NCI-H526 (cell line): ENCODE measurements around the gene KANSL1.
"Not testable (repeated sequence)": the region's sequence is repeated elsewhere in the genome, so short reads cannot be mapped to it uniquely, and the experiment has no call there.

Experiments used
- DNase-seq, 2 experiments: peaks; one replicate each; lab custom pipeline; 2025; lab: John Stamatoyannopoulos, UW

Gene KANSL1, protein sequence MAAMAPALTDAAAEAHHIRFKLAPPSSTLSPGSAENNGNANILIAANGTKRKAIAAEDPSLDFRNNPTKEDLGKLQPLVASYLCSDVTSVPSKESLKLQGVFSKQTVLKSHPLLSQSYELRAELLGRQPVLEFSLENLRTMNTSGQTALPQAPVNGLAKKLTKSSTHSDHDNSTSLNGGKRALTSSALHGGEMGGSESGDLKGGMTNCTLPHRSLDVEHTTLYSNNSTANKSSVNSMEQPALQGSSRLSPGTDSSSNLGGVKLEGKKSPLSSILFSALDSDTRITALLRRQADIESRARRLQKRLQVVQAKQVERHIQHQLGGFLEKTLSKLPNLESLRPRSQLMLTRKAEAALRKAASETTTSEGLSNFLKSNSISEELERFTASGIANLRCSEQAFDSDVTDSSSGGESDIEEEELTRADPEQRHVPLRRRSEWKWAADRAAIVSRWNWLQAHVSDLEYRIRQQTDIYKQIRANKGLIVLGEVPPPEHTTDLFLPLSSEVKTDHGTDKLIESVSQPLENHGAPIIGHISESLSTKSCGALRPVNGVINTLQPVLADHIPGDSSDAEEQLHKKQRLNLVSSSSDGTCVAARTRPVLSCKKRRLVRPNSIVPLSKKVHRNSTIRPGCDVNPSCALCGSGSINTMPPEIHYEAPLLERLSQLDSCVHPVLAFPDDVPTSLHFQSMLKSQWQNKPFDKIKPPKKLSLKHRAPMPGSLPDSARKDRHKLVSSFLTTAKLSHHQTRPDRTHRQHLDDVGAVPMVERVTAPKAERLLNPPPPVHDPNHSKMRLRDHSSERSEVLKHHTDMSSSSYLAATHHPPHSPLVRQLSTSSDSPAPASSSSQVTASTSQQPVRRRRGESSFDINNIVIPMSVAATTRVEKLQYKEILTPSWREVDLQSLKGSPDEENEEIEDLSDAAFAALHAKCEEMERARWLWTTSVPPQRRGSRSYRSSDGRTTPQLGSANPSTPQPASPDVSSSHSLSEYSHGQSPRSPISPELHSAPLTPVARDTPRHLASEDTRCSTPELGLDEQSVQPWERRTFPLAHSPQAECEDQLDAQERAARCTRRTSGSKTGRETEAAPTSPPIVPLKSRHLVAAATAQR (N-terminal part only)

DNA sequence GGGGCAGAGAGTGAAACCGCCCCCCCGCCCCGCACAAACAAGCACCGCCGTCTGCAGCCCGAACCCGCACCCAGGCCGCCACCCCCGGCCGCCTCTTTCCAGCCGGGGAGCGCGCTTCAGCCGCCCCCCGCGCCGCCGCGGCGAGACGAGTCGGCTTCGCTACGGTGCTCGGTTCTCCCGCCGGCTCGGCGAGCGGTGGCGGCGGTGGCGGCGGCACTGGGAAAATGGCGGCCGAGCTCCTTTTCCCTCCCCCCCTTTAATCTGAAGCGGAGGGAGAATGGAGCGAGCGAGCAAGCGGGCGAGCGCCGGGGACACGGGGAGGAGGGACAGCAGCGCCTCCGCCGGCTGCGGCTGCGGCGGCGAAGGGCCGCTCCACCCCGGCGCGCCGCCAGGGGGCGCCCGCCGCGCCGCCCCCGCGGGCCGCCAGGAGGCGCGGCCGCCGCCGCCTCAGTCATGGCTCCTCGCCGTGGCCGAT lies at the start of gene KANSL1:
KANSL1 (minus strand) TSS at position 279 of the 475 bp plus-strand sequence. CDS start 21,286 bp downstream, outside the sequence.
- peak; percentile 92 to 100 for DNase-seq

DNA sequence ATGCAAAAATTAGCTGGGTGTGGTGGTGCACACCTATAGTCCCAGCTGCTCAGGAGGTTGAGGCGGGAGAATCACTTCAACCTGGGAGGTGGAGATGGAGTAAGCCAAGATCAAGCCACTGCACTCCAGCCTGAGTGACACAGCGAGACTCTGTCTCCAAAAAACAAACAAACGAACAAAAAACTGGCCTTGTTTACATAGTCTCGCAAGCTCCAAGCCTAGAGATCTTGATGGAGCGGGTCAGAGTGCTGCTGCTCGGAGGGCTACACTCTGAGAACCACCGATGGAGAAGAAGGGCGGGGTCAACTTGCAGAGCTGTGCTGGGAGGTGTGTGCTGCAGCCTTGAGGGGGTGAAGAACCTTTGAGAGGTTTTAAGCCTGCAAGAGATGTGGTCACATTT lies 38.1 kb upstream of the KANSL1 start:
- not testable (repeated sequence) for DNase-seq

DNA sequence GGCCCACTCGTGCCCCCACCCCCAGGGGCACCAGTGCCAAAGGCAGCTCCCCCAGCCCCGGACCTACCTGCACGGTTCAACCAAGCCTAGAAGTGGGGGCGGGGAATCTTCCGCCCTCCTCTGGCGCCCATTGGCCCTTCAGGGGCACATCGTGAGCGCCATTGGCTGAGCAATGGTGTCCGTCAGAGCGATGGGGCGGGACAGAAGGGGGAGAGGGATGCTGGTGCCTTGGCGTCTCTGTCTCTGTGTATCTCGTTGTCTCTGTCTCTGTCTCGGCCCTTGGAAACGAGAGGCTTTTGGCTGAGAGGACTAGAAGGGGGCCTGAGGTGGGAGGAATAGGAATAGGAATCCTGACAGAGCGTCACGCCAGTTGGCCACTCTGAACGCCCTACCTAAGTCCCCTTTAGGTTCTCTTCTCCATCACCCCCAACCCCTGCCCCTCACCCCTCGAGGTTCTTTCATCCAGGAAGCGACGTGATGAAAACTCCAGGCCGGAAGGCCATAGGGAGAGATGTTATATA lies 32.1 kb upstream of the KANSL1 start:
- peak; percentile 99 for DNase-seq

DNA sequence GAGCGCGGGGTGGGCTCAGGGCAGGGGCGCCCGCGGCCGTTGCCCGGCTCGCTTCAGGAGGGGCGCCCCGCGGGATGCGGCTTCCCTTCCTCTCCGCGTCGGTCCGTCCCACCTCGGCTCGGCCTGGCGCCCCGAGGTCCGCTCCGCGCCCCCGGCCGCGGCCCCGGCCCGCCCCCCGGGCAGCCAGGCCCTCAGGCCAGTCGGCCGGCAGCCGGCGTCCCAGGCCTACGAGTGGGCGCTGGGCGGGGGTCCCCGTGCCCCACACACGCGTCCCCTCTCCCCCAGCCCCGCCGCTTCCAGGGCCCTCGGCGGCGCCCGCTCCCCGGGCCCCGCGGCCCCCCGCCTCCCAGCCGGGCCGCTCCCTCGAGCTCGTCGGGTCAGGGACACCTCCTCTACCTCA lies 31.6 kb upstream of the KANSL1 start:
- peak in 1 of 2 experiments; percentile 56 for DNase-seq

DNA sequence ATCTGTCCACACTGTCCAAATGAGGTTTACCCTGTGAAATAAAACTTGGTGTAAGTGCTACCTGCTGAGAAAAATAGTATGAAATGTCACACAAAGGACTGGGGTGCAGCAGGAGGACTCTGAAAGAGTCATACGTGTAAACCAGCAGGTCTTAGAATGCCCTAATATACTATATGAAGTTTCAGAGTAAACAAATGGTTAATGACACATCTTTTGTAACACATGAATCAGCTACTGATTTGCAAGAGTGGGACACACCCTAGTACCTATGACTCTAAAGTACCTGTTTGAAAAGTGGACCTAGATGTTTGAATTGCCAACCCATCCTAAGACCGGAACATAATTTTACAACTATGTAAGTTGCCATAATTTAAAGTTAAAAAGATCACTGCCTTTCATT lies 29.8 kb upstream of the KANSL1 start:
- DNase-seq, result not testable (repeated sequence)

DNA sequence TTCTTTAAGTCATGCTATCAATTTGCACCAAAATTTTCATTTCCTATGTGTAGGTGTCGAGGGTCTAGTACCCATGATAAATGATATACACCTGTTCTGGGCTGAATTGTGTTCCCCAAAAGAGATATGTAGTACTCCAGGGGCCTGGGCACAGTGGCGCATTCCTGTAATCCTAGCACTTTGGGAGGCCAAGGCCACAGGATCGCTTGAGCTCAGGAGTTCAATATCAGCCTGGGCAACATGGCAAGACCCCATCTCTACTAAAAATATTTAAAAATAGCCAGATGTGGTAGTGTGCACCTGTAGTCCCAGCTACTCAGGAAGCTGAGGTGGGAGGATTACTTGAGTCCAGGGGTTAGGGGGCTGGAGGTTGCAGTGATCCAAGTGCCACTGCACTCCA lies 23.5 kb upstream of the KANSL1 start:
- DNase-seq, result no peak

DNA sequence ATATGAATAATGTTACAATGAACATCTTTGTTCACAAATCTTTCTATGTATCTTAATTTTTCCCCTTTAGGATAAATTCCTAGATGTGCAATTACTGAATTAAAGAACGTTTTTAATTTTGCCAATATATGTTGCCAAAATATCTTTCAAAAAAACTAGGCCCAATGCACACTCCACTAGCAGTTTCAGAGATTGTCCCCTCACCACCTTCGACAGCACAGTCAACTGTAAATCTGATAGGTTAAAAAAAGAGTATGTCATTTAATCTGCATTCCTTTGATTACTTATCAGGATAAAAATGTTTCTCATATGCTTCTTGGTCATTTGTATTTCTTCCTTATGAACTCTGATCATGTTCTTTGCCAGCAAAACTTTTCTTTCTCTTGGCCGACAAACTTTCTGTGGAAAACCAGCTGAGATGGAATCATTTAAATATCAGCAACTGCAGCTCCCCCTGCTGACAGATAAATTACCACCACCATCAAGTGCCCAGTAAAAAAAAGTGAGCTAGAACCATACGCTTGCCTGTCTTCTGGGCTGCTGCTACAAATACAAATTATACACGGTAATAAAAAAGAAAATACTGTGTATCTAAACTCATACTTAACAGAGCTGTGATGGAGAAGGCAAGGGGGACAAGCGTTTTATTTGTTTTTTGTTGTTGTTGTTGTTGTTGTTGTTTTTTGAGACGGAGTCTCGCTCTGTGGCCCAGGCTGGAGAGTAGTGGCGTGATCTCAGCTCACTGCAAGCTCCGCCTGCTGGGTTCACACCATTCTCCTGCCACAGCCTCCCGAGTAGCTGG lies 19.6 kb upstream of the KANSL1 start:
- peak; percentile 61 to 85 for DNase-seq

DNA sequence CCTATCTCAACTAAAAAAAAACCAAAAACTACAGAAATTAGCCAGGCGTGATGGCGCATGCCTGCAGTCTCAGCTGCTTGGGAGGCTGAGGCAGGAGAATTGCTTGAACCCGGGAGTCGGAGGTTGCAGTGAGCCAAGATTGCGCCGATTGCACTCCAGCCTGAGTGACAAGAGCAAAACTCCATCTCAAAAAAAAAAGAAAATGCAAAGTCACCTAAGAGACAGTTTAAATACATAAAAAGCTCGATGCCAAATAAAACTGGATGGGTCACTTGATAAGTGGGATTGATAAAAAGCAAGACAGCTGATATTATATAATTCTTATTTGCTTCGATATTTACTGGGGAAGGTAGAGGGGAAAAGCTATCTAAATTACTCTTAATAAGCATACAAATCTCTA lies 15.8 kb upstream of the KANSL1 start:
- no peak for DNase-seq

DNA sequence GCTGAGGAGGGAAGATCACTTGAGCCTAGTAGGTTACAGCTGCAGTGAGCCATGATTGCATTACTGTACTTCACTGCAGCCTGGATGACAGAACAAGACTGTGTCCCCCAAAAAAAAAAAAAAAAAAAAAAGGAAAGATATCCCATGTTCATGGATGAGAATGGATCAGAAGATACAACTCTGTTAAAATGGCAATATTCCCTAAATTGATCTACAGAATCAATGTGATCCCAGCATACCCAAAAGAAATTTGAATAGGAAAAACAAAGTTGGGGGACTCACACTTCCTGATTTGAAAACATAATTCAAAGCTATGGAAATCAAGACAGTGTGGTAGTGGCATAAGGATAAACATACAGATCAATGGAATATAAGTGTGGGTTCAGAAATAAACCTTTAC lies 12.7 kb upstream of the KANSL1 start:
- DNase-seq, result no peak

DNA sequence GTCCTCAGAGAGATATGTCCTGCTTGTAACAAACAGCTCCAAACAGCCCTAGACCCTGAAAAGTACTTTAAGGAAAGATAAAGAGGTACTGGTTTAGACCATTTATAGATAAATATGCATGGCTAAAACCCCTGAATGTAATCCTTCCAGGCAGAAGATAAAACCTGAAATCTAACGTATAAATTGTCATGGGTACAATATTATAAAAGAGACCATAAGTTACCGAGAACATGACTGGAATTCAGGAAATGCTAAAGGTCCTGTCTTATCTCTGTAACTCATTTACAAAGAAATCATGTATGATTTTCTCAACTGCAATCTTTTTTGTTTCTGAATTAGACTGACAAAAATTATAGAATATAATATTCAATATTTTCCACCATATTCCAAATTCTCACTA lies 9.2 kb upstream of the KANSL1 start:
- no peak for DNase-seq

DNA sequence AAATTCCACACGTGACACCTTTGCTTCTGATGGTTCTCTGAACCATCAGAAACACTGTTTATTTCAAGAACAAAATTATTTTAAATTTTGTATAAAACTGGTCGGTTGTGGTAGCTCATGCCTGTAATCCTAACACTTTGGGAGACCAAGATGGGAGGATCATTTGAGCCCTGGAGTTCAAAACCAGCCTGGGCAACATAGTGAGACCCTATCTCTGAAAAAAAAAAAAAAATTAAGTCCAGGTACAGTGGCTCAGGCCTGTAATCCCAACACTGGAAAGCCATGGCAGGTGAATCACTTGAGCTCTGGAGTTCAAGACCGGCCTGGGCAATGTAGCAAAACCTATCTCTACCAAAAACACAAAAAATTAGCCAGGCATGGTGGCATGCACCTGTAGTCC lies 8.3 kb upstream of the KANSL1 start:
- DNase-seq, result no peak

DNA sequence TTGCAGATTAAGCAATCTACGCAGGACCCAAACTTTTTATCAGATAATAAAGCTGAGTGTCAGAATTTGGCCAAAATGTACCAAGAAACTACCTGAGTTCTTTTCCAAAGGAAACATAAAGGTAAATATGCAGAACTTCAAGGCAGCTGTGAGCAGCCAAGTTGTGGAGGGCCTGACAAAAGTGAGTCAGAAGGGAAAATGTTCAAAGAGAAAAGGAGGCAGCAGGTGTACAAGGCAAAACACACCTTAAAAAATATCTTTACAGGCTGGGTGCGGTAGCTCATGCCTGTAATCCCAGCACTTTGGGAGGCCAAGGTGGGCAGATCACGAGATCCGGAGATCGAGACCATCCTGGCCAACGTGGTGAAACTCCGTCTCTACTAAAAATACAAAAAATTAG lies 7.0 kb upstream of the KANSL1 start:
- DNase-seq, result no peak

DNA sequence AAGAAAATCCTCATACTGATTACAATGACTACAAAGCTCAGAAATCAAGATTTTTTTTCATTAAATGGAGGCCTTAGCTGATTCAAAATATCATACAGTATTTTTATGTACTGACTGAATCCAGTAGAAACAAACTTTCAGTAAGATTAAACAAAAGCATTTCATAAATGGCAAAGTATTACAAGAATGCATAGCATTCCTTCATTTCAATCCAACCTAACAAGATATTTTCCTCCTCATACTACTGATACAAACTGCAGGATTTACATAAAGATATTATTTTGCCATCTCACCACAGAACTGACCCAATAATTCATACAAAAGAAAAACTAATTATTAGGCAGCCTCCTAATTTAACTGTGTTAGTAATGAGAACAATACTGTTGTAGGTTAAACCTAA lies 6.2 kb upstream of the KANSL1 start:
- no peak for DNase-seq

DNA sequence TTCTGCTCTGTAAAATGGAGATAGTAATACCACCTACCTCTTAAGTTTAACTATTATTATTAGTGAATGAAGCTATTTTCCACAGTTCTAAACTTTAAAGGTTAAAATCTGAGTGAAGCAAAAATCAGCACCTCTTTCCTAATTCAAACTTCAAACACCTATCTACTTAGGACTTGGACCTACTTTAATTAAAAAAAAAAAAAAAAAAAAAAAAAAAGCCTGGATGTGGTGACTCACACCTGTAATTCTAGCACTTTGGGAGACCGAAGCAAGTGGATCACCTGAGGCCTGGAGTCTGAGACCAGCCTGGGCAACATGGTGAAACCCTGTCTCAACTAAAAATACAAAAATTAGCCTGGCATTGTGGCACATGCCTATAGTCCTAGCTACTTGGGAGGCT lies 5.0 kb upstream of the KANSL1 start:
- DNase-seq, result no peak

DNA sequence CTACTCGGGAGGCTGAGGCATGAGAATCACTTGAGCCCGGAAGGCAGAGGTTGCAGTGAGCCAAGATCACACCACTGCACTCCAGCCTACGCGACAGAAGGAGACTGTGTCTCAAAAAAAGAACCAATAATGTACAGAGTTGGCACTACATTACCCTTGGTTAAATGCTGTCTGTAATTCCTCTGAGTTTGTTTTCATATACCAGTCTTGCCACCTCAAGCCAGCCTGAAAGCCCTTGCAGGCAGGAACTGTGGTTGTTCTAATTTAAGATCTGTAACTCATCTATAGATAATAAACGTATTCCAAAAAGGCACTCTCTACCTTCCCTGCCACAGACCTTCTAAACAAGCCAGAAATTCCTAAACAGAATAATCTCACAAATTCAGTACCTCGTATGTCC lies 4.3 kb upstream of the KANSL1 start:
- no peak for DNase-seq

DNA sequence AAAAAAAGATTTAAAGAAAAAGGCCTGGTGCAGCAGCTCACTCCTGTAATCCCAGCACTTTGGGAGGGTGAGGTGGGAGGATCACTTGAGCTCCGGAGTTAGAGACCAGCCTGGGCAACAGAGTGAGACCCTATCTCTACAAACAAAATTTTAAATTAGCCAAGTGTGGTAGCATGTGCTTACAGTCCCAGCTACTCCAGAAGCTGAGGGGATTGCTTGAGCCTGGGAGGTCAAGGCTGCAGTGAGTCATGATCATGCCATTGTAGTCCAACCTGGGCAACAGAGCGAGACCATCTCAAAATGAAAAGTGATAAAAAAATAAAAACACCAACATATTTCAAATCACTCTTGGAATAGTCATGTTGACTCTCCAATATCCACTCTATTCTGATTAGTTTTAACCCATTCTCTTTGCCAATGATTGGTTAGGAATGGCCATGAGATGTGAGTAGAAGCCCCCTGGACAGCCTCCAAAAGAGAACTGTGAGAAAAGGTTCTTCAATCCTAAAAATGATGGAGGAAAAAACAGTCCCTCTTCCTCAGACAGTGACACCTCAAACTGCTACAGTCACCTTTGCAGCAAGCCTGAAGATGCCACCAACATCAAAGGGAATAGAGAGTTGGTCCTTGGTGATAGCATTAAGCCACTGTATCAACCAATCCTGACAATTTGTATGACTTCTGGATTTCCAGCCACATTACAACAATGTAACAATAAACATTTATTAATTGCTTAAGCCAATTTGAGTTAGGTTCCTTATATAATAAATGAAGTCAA lies 2.9 kb upstream of the KANSL1 start:
- no peak for DNase-seq

DNA sequence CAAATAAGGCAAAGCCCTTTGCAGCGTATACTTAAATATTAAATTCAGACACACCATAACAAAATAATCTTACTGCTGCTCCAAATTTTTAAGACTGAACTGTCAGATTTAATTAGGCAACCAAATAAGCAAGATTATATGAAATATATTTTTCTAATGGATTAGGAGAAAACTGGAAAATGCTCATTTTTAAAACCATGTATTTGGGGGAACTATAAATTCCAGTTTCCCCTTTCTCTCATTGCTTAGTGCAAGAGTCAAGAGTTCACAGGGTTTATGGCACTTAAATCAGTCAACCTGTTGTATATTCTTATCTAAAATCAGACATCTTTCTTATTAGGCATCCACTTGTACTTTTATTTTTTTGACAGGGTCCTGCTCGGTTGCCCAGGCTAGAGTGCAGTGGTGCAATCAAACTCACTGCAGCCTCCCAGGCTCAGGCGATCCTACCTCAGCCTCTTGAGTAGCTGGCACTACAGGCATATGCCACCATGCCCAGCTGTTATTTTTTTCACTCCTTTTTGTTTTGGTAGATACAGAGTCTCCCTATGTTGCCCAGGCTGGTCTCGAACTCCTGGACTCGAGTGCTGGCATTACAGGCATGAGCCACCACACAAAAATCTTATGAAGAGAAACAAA lies 2.1 kb upstream of the KANSL1 start:
- DNase-seq, result no peak

DNA sequence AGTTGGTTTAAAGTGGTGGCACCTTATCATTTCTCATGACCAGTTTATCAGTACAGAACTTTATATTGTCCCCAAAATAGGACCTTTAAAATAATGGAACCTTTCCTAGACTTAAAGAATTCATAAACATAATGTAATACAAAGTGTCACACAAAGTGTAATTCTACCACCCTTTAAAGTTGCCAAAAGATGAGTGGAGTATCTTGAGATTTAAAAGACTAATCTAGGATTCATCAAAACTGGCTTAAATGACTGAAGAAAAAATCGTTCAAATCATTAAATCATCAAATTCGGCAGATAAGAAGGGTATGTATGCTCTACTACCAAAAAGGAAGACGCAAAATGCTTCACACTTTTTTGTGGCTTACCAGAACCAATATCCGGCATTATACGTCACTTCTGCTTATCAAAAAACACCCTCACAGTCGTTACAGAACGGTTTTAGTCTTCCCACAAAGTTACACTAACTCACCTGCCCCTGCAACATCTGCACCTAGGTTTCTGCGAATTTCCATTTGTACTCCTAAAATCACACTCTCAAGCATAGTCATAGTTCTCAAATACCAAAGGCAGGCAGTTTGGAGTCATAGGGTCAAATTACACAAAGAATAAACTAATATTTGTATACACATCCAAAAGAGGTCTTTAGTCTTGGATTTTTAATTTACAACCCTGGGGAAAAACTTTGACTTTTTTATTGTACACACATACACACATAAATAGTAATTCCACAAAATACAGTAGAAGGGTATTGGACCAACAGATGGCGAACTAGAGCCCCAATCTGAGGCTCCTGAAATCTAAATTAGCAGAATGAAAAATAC lies 1.4 kb upstream of the KANSL1 start:
- peak; percentile 42 to 71 for DNase-seq
